Skeletal muscle satellite cell (primary cell): ENCODE results near the gene SH3PXD2A. TPM values are rescaled to one million over a fixed set of nuclear protein-coding genes. Genes with fewer than 3 reads are reported as not detected.

Experiments
- H3K27me3 ChIP-seq: 2 replicates; pipeline ENCODE4 v1.7.0; 2013; ENCODE audit warnings: low read length; ENCODE audit not compliant: control insufficient read depth, insufficient read depth
- H3K36me3 ChIP-seq: 2 replicates; pipeline ENCODE4 v1.7.0; 2013; ENCODE audit warnings: mild to moderate bottlenecking, control low read depth, low read length; ENCODE audit not compliant: insufficient read depth
- H3K4me1 ChIP-seq: 2 replicates; pipeline ENCODE4 v1.7.0; 2013; ENCODE audit warnings: low read length; ENCODE audit not compliant: control insufficient read depth, insufficient read depth
- H3K4me2 ChIP-seq: 2 replicates; pipeline ENCODE4 v1.7.0; 2013; ENCODE audit warnings: mild to moderate bottlenecking, low read length
- H3K4me3 ChIP-seq: 2 replicates; pipeline ENCODE4 v1.7.0; 2013; ENCODE audit warnings: low read length
- H3K9ac ChIP-seq: 2 replicates; pipeline ENCODE4 v1.7.0; 2013; ENCODE audit warnings: mild to moderate bottlenecking, low read depth, low read length, moderate library complexity
- H3K9me3 ChIP-seq: replicated peaks from 2 replicates; pipeline ENCODE4 v1.7.0; 2013; ENCODE audit warnings: mild to moderate bottlenecking, control low read depth, low read length
- small RNA-seq: library from RNA; depleted of rRNA; stranded (forward); fragments of <200 nt; gene quantifications from one replicate; pipeline ENCODE3, GENCODE V24; 2012

SH3PXD2A gene

DNA sequence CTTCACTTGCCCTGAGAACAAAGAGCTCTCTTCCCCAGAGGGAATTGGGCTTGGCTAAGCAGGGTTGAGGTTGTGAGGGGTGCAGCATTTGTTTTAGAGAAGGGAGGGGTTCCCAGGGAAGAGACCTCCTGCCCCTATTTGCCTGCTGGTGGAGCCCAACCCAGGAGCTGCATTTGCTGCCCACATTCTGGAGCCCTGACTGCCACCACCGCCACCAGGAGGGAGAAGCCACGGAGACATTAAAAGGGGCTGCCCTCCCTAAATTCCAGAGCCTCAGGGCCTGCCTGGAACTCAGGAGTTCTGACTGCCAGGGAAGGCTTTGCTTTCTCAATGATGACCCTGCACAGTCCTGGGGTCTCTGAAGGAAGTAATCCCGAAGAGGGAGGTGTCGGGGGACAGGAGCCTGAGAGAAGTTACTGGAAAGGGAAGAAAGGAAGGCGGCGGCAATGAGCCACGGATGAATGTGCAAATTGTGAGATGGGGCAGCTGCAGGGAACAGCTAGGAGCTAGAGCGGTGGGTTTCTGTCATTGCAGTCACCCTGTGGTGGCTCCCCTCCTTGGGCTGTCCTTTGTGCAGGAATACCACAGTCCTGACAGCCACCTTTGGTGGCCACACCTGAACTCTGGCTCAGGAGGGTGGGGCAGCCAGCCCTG, 310.6 kb downstream of the SH3PXD2A start:
- no peaks in the 10 kb centered on the region for H3K36me3 ChIP-seq
- H3K9ac ChIP-seq, result no peak overlapping the region
- H3K27me3 ChIP-seq, result peaks cover 84% of the 10 kb centered on the region
- no peaks in the 10 kb centered on the region for H3K4me1 ChIP-seq
- no peaks in the 10 kb centered on the region for H3K9me3 ChIP-seq
- H3K4me3 ChIP-seq, result no peak overlapping the region
- H3K4me2 ChIP-seq, result no peak overlapping the region

Small RNAs within 50 kb of the gene (small RNA-seq; reads per million reads assigned to genes)
- not detected for gene RF00019
